NCI-H1048 (cell line): ENCODE results near the gene GRM7.

Experiments used
- DNase-seq: peaks from one replicate; lab custom pipeline; 2025; lab: John Stamatoyannopoulos, UW

GRM7 gene

GRCh38 chr3:7581831-7582230 lies 720.9 kb downstream of the GRM7 start:
- DNase-seq = no peak

GRCh38 chr3:7585052-7585451 lies 724.1 kb downstream of the GRM7 start:
- DNase-seq = no peak

GRCh38 chr3:7588236-7588635 lies 727.3 kb downstream of the GRM7 start:
- no peak for DNase-seq

- DNase-seq = no peak
Measured at GRCh38 chr3:7589526-7589925, 728.6 kb downstream of the GRM7 start.

GRCh38 chr3:7602297-7602696 lies 741.4 kb downstream of the GRM7 start:
- no peak for DNase-seq

GRCh38 chr3:7607083-7607482 lies 746.2 kb downstream of the GRM7 start:
- DNase-seq = no peak

GRCh38 chr3:7607676-7608075 lies 746.8 kb downstream of the GRM7 start:
- no peak for DNase-seq

- DNase-seq = no peak
Measured at GRCh38 chr3:7610634-7611033, 749.7 kb downstream of the GRM7 start.

- no peak for DNase-seq
Measured at GRCh38 chr3:7615043-7615442, 754.1 kb downstream of the GRM7 start.

GRCh38 chr3:7618606-7619005 lies 757.7 kb downstream of the GRM7 start:
- no peak for DNase-seq

GRCh38 chr3:7620401-7620800 lies 759.5 kb downstream of the GRM7 start:
- DNase-seq = no peak

- DNase-seq = no peak
Measured at GRCh38 chr3:7621046-7621630, 760.2 kb downstream of the GRM7 start.

GRCh38 chr3:7621651-7622050 lies 760.7 kb downstream of the GRM7 start:
- no peak for DNase-seq

- DNase-seq = no peak
Measured at GRCh38 chr3:7625021-7625420, 764.1 kb downstream of the GRM7 start.

- DNase-seq = no peak
Measured at GRCh38 chr3:7630351-7630911, 769.5 kb downstream of the GRM7 start.

- no peak for DNase-seq
Measured at GRCh38 chr3:7630925-7631324, 770.0 kb downstream of the GRM7 start.

- no peak for DNase-seq
Measured at GRCh38 chr3:7632305-7632704, 771.4 kb downstream of the GRM7 start.

GRCh38 chr3:7637694-7638093 lies 776.8 kb downstream of the GRM7 start:
- DNase-seq = no peak

GRCh38 chr3:7638103-7638502 lies 777.2 kb downstream of the GRM7 start:
- DNase-seq = no peak

- no peak for DNase-seq
Measured at GRCh38 chr3:7640787-7641186, 779.9 kb downstream of the GRM7 start.

GRCh38 chr3:7646851-7647250 lies 785.9 kb downstream of the GRM7 start:
- no peak for DNase-seq

- DNase-seq = no peak
Measured at GRCh38 chr3:7650466-7650865, 789.6 kb downstream of the GRM7 start.

GRCh38 chr3:7651274-7651673 lies 790.4 kb downstream of the GRM7 start:
- no peak for DNase-seq
